CD14-positive monocyte (primary cell): ENCODE measurements around the gene KCNV2. TPM values are rescaled to one million over a fixed set of nuclear protein-coding genes. Genes with fewer than 3 reads are reported as not detected.

Experiments
- DNase-seq, 3 donors: peaks; one replicate each; pipeline ENCODE4 v3.0.0-alpha.2; 2011 to 2022
- H2AFZ ChIP-seq: 2 replicates; pipeline ENCODE4 v1.6.0; 2012; ENCODE audit warnings: mild to moderate bottlenecking, low read depth, low read length, inconsistent platforms; ENCODE audit not compliant: insufficient read depth, poor library complexity, severe bottlenecking
- H3K27ac ChIP-seq, 2 donors: 1 replicate in 1 of 2; 2 replicates in 1 of 2; pipeline ENCODE4 v1.5.1; 2012 to 2013; ENCODE audit warnings: low read length in 2 of 2, control low read depth in 1 of 2, inconsistent platforms in 1 of 2, low read depth in 1 of 2, mild to moderate bottlenecking in 1 of 2
- H3K27me3 ChIP-seq, 2 donors: one replicate each; pipeline versions ENCODE4 v1.6.0 to v1.6.1; 2011 to 2013; ENCODE audit warnings: low read length in 2 of 2; ENCODE audit not compliant: control insufficient read depth in 2 of 2, insufficient read depth in 2 of 2
- H3K36me3 ChIP-seq, 2 donors: replicated peaks in 1 of 2; 1 replicate in 1 of 2; 2 replicates in 1 of 2; pipeline versions ENCODE4 v1.5.1 to v1.6.1; 2012 to 2013; ENCODE audit warnings: low read length in 2 of 2, control low read depth in 1 of 2, inconsistent platforms in 1 of 2, mild to moderate bottlenecking in 1 of 2; ENCODE audit not compliant: insufficient read depth in 2 of 2, control insufficient read depth in 1 of 2
- H3K4me1 ChIP-seq, 2 donors: 1 replicate in 1 of 2; 2 replicates in 1 of 2; pipeline versions ENCODE4 v1.5.1 to v1.6.1; 2012 to 2013; ENCODE audit warnings: low read length in 2 of 2, control low read depth in 1 of 2, inconsistent platforms in 1 of 2, mild to moderate bottlenecking in 1 of 2, moderate library complexity in 1 of 2; ENCODE audit not compliant: insufficient read depth in 2 of 2, control insufficient read depth in 1 of 2
- H3K4me2 ChIP-seq: replicated peaks from 2 replicates; pipeline ENCODE3; 2012; ENCODE audit warnings: low read length, moderate library complexity, mild to moderate bottlenecking; ENCODE audit not compliant: poor library complexity, severe bottlenecking; ENCODE audit errors: extremely low read depth
- H3K4me3 ChIP-seq, 3 experiments: fragments of 200-600 bp in 1 of 3; sonication (generic) in 1 of 3; replicated peaks in 1 of 3; 1 replicate in 2 of 3; 2 replicates in 1 of 3; pipeline ENCODE4 v1.5.1; 2011 to 2013; ENCODE audit warnings: low read length in 3 of 3, mild to moderate bottlenecking in 3 of 3, control low read depth in 2 of 3, low read depth in 2 of 3, inconsistent platforms in 1 of 3, moderate library complexity in 1 of 3
- H3K79me2 ChIP-seq: 2 replicates; pipeline ENCODE4 v1.6.0; 2012; ENCODE audit warnings: mild to moderate bottlenecking, control low read depth, inconsistent platforms, low read length, moderate library complexity; ENCODE audit not compliant: insufficient read depth
- H3K9ac ChIP-seq: 2 replicates; pipeline ENCODE4 v1.6.0; 2017; ENCODE audit warnings: low read length, mild to moderate bottlenecking; ENCODE audit not compliant: insufficient read depth, poor library complexity, severe bottlenecking
- H3K9me3 ChIP-seq, 2 donors: replicated peaks in 1 of 2; 1 replicate in 1 of 2; 2 replicates in 1 of 2; pipeline versions ENCODE4 v1.5.1 to v1.6.1; 2012 to 2013; ENCODE audit warnings: low read length in 2 of 2, control low read depth in 1 of 2; ENCODE audit not compliant: control insufficient read depth in 1 of 2, insufficient read depth in 1 of 2
- H4K20me1 ChIP-seq: 2 replicates; pipeline ENCODE4 v1.6.0; 2012; ENCODE audit warnings: mild to moderate bottlenecking, low read length, control low read depth, moderate library complexity; ENCODE audit not compliant: insufficient read depth
- H3K27ac Mint-ChIP-seq, 7 donors: one replicate each; pipeline ENCODE4 v1.8.0; 2020; ENCODE audit warnings: mild to moderate bottlenecking in 7 of 7, mixed read lengths in 7 of 7, moderate library complexity in 6 of 7, inconsistent platforms in 2 of 7
- H3K27me3 Mint-ChIP-seq, 3 donors: one replicate each; pipeline ENCODE4 v1.8.0; 2021 to 2022; ENCODE audit warnings: low read depth in 3 of 3, mild to moderate bottlenecking in 3 of 3, mixed read lengths in 3 of 3, moderate library complexity in 3 of 3, inconsistent platforms in 1 of 3
- H3K36me3 Mint-ChIP-seq, 2 donors: one replicate each; pipeline ENCODE4 v1.8.0; 2020; ENCODE audit warnings: mixed read lengths in 2 of 2, inconsistent platforms in 1 of 2, mild to moderate bottlenecking in 1 of 2
- H3K4me1 Mint-ChIP-seq: one replicate; pipeline ENCODE4 v1.8.0; 2020; ENCODE audit warnings: mild to moderate bottlenecking, mixed read lengths
- H3K4me3 Mint-ChIP-seq, 2 donors: one replicate each; pipeline ENCODE4 v1.8.0; 2020; ENCODE audit warnings: mild to moderate bottlenecking in 2 of 2, mixed read lengths in 2 of 2, moderate library complexity in 1 of 2
- H3K9me3 Mint-ChIP-seq, 7 donors: one replicate each; pipeline ENCODE4 v1.8.0; 2020 to 2022; ENCODE audit warnings: mixed read lengths in 7 of 7, mild to moderate bottlenecking in 6 of 7, moderate library complexity in 6 of 7, inconsistent platforms in 2 of 7
- CTCF ChIP-seq: fragments of 200-600 bp; IDR thresholded peaks from one replicate; pipeline ENCODE4 v1.8.0; 2022; ENCODE audit warnings: antibody characterized with exemption, mild to moderate bottlenecking
- WGBS: methylation state at CpG from one replicate; pipeline ENCODE4 v1.1.5; 2013; ENCODE audit warnings: missing lambda C conversion rate; ENCODE audit not compliant: insufficient coverage; 5-methylcytosine and 5-hydroxymethylcytosine counted together
- intact Hi-C, 2 donors: fragments of 100-400 bp; cut with micrococcal nuclease; formaldehyde crosslinking; loops; one replicate each; pipeline versions ENCODE4 v1.15.0 to v1.15.1; 2023
- polyA minus RNA-seq: library from RNA; depleted of rRNA, polyadenylated mRNA; stranded (reverse); fragments of >200 nt; gene quantifications from 2 replicates; pipeline ENCODE4 v1.2.3, GENCODE V29; 2012
- polyA plus RNA-seq, 3 donors: library from polyadenylated mRNA; depleted of rRNA in 1 of 3; unstranded in 2 of 3; stranded (reverse) in 1 of 3; fragments of 300-500 nt in 2 of 3; fragments of >200 nt in 1 of 3; fragmentation: Illumina TruSeq in 2 of 3; gene quantifications; 1 replicate in 2 of 3; 2 replicates in 1 of 3; pipeline ENCODE4 v1.2.3, GENCODE V29; 2012 to 2021
- total RNA-seq, 12 experiments: library from RNA in 1 of 12; stranded (reverse) in 1 of 12; fragments of 120-200 nt in 1 of 12; gene quantifications; one replicate each; pipeline ENCODE4 v1.2.4 and lab custom pipeline; 2013 to 2026; ENCODE audit warnings: mixed read lengths in 6 of 12, inconsistent platforms in 1 of 12

The KCNV2 gene
- not detected for total RNA-seq (2013)
- polyA plus RNA-seq (not detected), polyA minus RNA-seq (0.14 TPM in 1 of 2 replicates, not detected in the other), total RNA-seq (lab: John Stamatoyannopoulos, UW) (0 to 0.30 (median 0) reads per million in 11 experiments)

- Histone ChIP-seq H3K9me3 (peaks cover 7 to 15% of the 10 kb centered on the region in 2 donors), H3K36me3 (no peaks in the 10 kb centered on the region), H3K4me1 (no peaks in the 10 kb centered on the region), H3K4me3 (no peak within 1 kb of the TSS), H3K27ac (no peak within 1 kb of the TSS), H2AFZ (no peak within 1 kb of the TSS), H3K27me3 (no peaks in the 10 kb centered on the region), H3K9ac (no peak within 1 kb of the TSS), H3K79me2 (no peaks in the 10 kb centered on the region), H3K4me2 (no peak within 1 kb of the TSS), H4K20me1 (no peaks in the 10 kb centered on the region)
- peaks cover 2 to 5% of the 10 kb centered on the region in 2 donors for H3K36me3 Mint-ChIP-seq
- no peak within 1 kb of the TSS for H3K27ac Mint-ChIP-seq
- H3K4me3 Mint-ChIP-seq: no peak within 1 kb of the TSS
- intact Hi-C loops: no loop called here
- WGBS: 100% methylated on average over 7 of the region's 7 CpGs
- DNase-seq: no peak
- no peaks in the 10 kb centered on the region for H3K4me1 Mint-ChIP-seq
- H3K27me3 Mint-ChIP-seq: no peaks in the 10 kb centered on the region
- H3K9me3 Mint-ChIP-seq: peaks cover 9 to 18% (median 14%) of the 10 kb centered on the region in 7 donors
- no peak for TF ChIP-seq CTCF
These were observed at the start of gene KCNV2 for GRCh38 chr9:2717385-2717784. Gene KCNV2, plus strand, starts transcription at chr9:2717510. Its CDS starts 230 bp downstream, at chr9:2717740.

DNA sequence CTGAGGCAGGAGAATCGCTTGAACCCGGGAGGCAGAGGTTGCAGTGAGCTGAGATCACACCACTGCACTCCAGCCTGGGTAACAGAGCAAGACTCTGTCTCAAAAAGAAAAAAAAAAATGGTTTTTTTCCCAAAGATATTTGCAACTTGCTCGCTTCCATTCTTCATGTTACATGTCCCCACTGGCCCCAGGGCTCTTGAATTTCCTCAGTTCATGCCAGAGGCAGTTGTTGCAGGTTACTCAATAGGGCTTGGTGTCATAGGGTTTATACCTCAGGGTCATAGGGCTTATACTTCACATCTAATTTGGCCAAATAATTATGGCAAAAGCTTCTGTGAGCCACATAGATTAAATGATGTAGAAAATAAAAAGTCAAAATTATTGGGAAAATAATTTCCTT, 44.1 kb upstream of the KCNV2 start:
- no CpG with 5 or more reads among the region's 3 CpGs for WGBS
- no peaks in the 10 kb centered on the region for H3K27me3 ChIP-seq
- H3K4me1 ChIP-seq: no peaks in the 10 kb centered on the region
- no peak overlapping the region for H3K9ac ChIP-seq
- H3K36me3 ChIP-seq: no peaks in the 10 kb centered on the region
- Mint-ChIP-seq H3K9me3 (no peaks in the 10 kb centered on the region), H3K27me3 (peaks cover 0 to 3% (median 0%) of the 10 kb centered on the region in 3 donors), H3K4me3 (no peak overlapping the region), H3K4me1 (no peaks in the 10 kb centered on the region), H3K27ac (peak overlapping the region in 1 of 7 donors; percentile 36), H3K36me3 (no peaks in the 10 kb centered on the region)
- H3K9me3 ChIP-seq: no peaks in the 10 kb centered on the region
- no peak overlapping the region for H2AFZ ChIP-seq
- no peaks in the 10 kb centered on the region for H3K79me2 ChIP-seq
- TF ChIP-seq CTCF: no peak
- H3K4me3 ChIP-seq: no peak overlapping the region
- H3K4me2 ChIP-seq: no peak overlapping the region
- intact Hi-C loops: no loop called here
- H3K27ac ChIP-seq: no peak overlapping the region
- no peak for DNase-seq
- H4K20me1 ChIP-seq: no peaks in the 10 kb centered on the region
